Mesendoderm (in vitro differentiated cells): ENCODE results near the gene LARP4B.

Experiments
- DNase-seq: peaks from one replicate; pipeline ENCODE4 v3.0.0; 2013
- H2AK5ac ChIP-seq: 2 replicates; pipeline ENCODE4 v1.6.1; 2013; ENCODE audit warnings: low read length, inconsistent platforms
- H2BK120ac ChIP-seq: 2 replicates; pipeline ENCODE4 v1.6.1; 2013; ENCODE audit warnings: low read depth, mild to moderate bottlenecking, low read length, moderate library complexity, mixed read lengths
- H2BK15ac ChIP-seq: replicated peaks from 2 replicates; pipeline ENCODE4 v1.6.1; 2013; ENCODE audit warnings: low read depth, mild to moderate bottlenecking, moderate library complexity
- H2BK5ac ChIP-seq: 2 replicates; pipeline ENCODE4 v1.6.1; 2013; ENCODE audit warnings: low read length, inconsistent platforms
- H3K18ac ChIP-seq: 2 replicates; pipeline ENCODE4 v1.6.1; 2013; ENCODE audit warnings: mild to moderate bottlenecking, low read length, mixed read lengths
- H3K23ac ChIP-seq: one replicate; pipeline ENCODE4 v1.6.1; 2013; ENCODE audit warnings: low read length
- H3K27ac ChIP-seq: 2 replicates; pipeline ENCODE4 v1.5.1; 2013; ENCODE audit warnings: low read depth, mild to moderate bottlenecking, inconsistent platforms, low read length, moderate library complexity
- H3K27me3 ChIP-seq: 2 replicates; pipeline ENCODE4 v1.6.1; 2013; ENCODE audit warnings: low read length, control low read depth, mild to moderate bottlenecking, inconsistent platforms; ENCODE audit not compliant: insufficient read depth, poor library complexity
- H3K36me3 ChIP-seq: 2 replicates; pipeline ENCODE4 v1.6.1; 2013; ENCODE audit warnings: low read length, inconsistent platforms; ENCODE audit not compliant: control insufficient read depth, insufficient read depth
- H3K4ac ChIP-seq: one replicate; pipeline ENCODE4 v1.6.1; 2013; ENCODE audit warnings: low read depth, mild to moderate bottlenecking, low read length, moderate library complexity
- H3K4me1 ChIP-seq: 2 replicates; pipeline ENCODE4 v1.6.1; 2013; ENCODE audit warnings: low read depth, low read length, inconsistent platforms; ENCODE audit not compliant: control insufficient read depth
- H3K4me2 ChIP-seq: 2 replicates; pipeline ENCODE4 v1.6.1; 2013; ENCODE audit warnings: low read length
- H3K4me3 ChIP-seq: 2 replicates; pipeline ENCODE4 v1.5.1; 2013; ENCODE audit warnings: mild to moderate bottlenecking, low read length
- H3K56ac ChIP-seq: one replicate; pipeline ENCODE4 v1.6.1; 2013; ENCODE audit warnings: low read length
- H3K79me1 ChIP-seq: 2 replicates; pipeline ENCODE4 v1.6.1; 2013; ENCODE audit warnings: low read length, inconsistent platforms
- H3K79me2 ChIP-seq: 2 replicates; pipeline ENCODE4 v1.6.1; 2013; ENCODE audit warnings: mild to moderate bottlenecking, low read length; ENCODE audit not compliant: control insufficient read depth, insufficient read depth
- H3K9ac ChIP-seq: 2 replicates; pipeline ENCODE4 v1.6.1; 2013; ENCODE audit warnings: low read length, inconsistent platforms
- H4K5ac ChIP-seq: one replicate; pipeline ENCODE4 v1.6.1; 2013; ENCODE audit warnings: low read length
- H4K8ac ChIP-seq: one replicate; pipeline ENCODE4 v1.6.1; 2013; ENCODE audit warnings: low read depth, mild to moderate bottlenecking, control low read depth, low read length, moderate library complexity
- WGBS: extraction: QIAGEN DNeasy Blood & Tissue Kit; methylation state at CpG from one replicate; pipeline ENCODE4 v1.1.7; 2013; ENCODE audit warnings: low lambda C conversion rate, missing lambda C conversion rate; ENCODE audit not compliant: insufficient coverage; ENCODE audit errors: extremely low coverage; 5-methylcytosine and 5-hydroxymethylcytosine counted together

LARP4B gene

DNA sequence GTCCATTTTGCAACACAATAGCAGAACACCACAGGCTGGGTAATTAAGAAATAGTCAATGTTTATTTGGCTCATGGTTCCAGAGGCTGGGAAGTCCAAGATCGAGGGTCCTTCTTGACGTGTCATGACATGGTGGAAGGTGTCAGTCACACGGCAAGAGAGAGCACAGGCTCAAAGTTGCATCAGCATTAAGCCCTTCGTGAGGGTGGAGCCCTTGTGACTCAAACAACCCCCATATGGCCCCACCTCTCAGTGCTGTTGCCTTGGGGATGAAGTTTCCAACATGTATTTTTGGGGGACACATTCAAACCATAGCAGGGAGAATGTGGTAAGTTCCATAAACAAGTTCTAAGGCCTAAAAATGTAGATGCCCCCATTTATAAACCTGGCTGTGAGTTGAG, 32.1 kb upstream of the LARP4B start:
- no peak overlapping the region for H4K5ac ChIP-seq
- no peak overlapping the region for H3K27ac ChIP-seq
- H3K79me1 ChIP-seq = no peaks in the 10 kb centered on the region
- H3K4me2 ChIP-seq = no peak overlapping the region
- H3K18ac ChIP-seq = no peak overlapping the region
- H3K4ac ChIP-seq = no peak overlapping the region
- no peak overlapping the region for H3K23ac ChIP-seq
- no peaks in the 10 kb centered on the region for H3K27me3 ChIP-seq
- H3K56ac ChIP-seq = no peak overlapping the region
- DNase-seq = no peak
- H3K4me3 ChIP-seq = no peak overlapping the region
- no peaks in the 10 kb centered on the region for H3K4me1 ChIP-seq
- H2BK5ac ChIP-seq = no peak overlapping the region
- H4K8ac ChIP-seq = no peak overlapping the region
- H2AK5ac ChIP-seq = no peak overlapping the region
- H2BK120ac ChIP-seq = no peak overlapping the region
- H3K9ac ChIP-seq = no peak overlapping the region
- no peaks in the 10 kb centered on the region for H3K79me2 ChIP-seq
- no peaks in the 10 kb centered on the region for H3K36me3 ChIP-seq
- H2BK15ac ChIP-seq = no peak overlapping the region
- no CpG with 5 or more reads among the region's 4 CpGs for WGBS

DNA sequence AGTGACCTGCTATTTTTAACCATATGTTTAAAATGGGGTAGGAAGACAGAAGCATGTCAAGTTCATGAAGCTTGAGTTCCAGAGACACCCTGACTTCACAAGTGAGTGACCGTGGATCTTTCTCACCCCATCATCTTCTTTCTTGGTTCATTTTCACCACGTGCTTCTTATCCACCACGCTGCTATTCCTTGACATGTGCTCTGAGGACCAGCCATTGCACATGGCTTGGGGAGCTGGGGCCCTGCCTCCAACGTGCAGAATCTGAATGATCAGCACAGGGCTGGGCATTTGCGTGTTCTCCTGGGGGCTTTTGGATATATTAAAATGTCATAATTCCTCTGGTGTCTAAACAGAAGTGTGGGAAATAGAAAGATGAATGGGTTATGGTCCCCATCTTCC, 31.7 kb upstream of the LARP4B start:
- Histone ChIP-seq H2BK5ac (no peak overlapping the region), H3K27ac (no peak overlapping the region), H2AK5ac (no peak overlapping the region), H3K23ac (no peak overlapping the region), H4K5ac (no peak overlapping the region), H4K8ac (no peak overlapping the region), H3K4me3 (no peak overlapping the region), H3K56ac (no peak overlapping the region), H3K79me1 (no peaks in the 10 kb centered on the region), H2BK15ac (no peak overlapping the region), H3K79me2 (no peaks in the 10 kb centered on the region), H3K4me2 (no peak overlapping the region), H3K9ac (no peak overlapping the region), H3K36me3 (no peaks in the 10 kb centered on the region), H3K4me1 (no peaks in the 10 kb centered on the region), H3K18ac (no peak overlapping the region), H3K27me3 (no peaks in the 10 kb centered on the region), H3K4ac (no peak overlapping the region), H2BK120ac (no peak overlapping the region)
- DNase-seq = no peak
- no CpG with 5 or more reads among the region's 5 CpGs for WGBS

DNA sequence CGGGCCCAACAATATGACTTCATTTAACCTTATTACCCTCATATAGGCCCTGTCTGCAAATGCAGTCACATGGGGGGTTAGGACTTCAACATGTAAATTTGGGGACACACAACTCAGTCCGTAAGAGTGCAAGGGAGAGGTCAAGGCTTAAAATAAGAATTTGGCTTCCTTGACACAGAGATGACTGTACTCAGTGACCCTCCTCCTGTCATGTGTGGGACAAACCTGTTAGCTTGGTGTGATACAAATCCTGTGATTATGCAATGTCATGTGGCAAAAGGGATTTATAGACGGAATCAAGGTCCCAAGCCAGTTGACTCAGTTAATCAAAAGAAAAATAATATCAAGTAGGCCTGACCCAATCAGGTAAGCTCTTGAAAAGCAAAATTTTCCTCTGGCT, 30.8 kb upstream of the LARP4B start:
- Histone ChIP-seq H2BK5ac (no peak overlapping the region), H3K4me2 (no peak overlapping the region), H3K23ac (no peak overlapping the region), H2BK120ac (no peak overlapping the region), H3K4me3 (no peak overlapping the region), H3K27ac (no peak overlapping the region), H4K8ac (no peak overlapping the region), H3K4me1 (no peaks in the 10 kb centered on the region), H3K79me1 (no peaks in the 10 kb centered on the region), H3K36me3 (no peaks in the 10 kb centered on the region), H3K27me3 (no peaks in the 10 kb centered on the region), H2AK5ac (no peak overlapping the region), H3K18ac (no peak overlapping the region), H3K9ac (no peak overlapping the region), H4K5ac (no peak overlapping the region), H2BK15ac (no peak overlapping the region), H3K56ac (no peak overlapping the region), H3K79me2 (no peaks in the 10 kb centered on the region), H3K4ac (no peak overlapping the region)
- DNase-seq = no peak
- WGBS = no CpG with 5 or more reads among the region's 3 CpGs

DNA sequence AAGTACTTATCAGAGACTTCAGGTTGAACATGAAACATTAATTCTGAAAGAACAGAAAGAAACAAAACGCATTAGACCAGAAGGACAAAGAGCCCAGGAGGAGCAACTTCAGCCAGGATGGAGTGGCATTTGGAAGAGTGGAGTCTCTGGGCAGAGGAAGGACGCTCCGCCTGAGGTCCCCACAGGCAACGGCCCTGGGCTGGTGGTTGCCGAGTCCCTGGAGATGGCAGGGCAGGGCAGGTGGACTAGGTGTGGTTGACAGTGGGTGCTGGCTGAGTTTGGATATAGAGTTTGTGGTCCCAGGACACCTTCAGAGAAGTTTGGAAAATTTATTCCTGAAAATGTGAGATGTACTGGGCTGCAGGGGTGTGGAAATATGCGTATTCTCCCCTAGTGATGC, 27.4 kb upstream of the LARP4B start:
- WGBS = no CpG with 5 or more reads among the region's 6 CpGs
- Histone ChIP-seq H3K23ac (no peak overlapping the region), H3K79me1 (no peaks in the 10 kb centered on the region)

DNA sequence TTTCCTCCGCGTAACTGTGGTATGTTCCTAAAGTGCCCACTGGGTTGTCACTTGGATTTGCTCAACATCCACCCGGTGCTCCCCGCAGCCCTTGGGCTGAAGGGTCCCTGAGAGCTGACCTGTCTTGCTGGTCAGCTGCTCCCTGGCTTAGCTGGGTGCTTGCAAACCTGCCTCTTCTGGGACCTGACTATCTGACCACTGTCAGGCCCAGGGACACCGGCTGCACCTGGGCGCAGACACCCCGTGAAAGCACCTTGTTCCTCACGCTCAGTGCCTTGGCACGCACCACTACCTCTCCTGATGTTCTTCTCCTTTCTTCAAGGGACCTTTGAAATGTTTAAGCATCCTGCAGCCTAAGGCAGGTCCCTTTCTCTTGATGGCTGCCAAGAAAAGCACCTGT, 26.6 kb upstream of the LARP4B start:
- Histone ChIP-seq H2BK15ac (no peak overlapping the region), H4K5ac (no peak overlapping the region), H3K9ac (no peak overlapping the region), H3K4me1 (no peaks in the 10 kb centered on the region), H3K79me2 (no peaks in the 10 kb centered on the region), H2AK5ac (no peak overlapping the region), H3K4me3 (no peak overlapping the region), H3K79me1 (no peaks in the 10 kb centered on the region), H2BK5ac (no peak overlapping the region), H3K4ac (no peak overlapping the region), H3K27ac (no peak overlapping the region), H2BK120ac (no peak overlapping the region), H3K18ac (no peak overlapping the region), H3K23ac (no peak overlapping the region), H3K56ac (no peak overlapping the region), H3K27me3 (no peaks in the 10 kb centered on the region), H3K36me3 (no peaks in the 10 kb centered on the region), H3K4me2 (no peak overlapping the region), H4K8ac (no peak overlapping the region)
- DNase-seq = no peak
- no CpG with 5 or more reads among the region's 9 CpGs for WGBS

More for the DNA sequence above, 27.4 kb upstream of the LARP4B start:
- Histone ChIP-seq H3K27ac (no peak overlapping the region), H3K18ac (no peak overlapping the region), H2BK5ac (no peak overlapping the region), H3K27me3 (no peaks in the 10 kb centered on the region), H3K4me1 (no peaks in the 10 kb centered on the region), H2AK5ac (no peak overlapping the region), H3K9ac (no peak overlapping the region), H4K5ac (no peak overlapping the region), H3K4me3 (no peak overlapping the region), H2BK15ac (no peak overlapping the region), H3K36me3 (no peaks in the 10 kb centered on the region), H2BK120ac (no peak overlapping the region), H3K4ac (no peak overlapping the region), H3K56ac (no peak overlapping the region), H4K8ac (no peak overlapping the region), H3K4me2 (no peak overlapping the region), H3K79me2 (no peaks in the 10 kb centered on the region)
- no peak for DNase-seq

DNA sequence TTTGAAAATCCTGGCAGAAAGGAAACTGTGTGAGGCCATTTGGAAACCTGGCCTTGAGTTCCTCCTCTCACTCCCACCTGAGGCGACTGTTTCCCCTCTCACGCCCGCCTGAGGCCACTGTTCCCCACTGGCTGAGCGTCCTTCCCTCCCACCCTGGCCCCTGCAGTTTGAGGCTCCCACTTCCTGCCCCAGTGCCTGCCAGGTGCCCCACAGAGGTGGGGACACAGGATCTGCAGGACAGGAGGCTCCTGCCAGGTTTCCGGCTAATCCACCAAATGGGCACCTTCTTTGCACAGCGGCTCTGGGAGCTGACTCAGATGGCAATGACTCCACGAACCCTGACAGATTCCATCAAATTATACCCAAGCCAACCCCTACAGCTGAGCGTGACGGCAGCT, 24.3 kb upstream of the LARP4B start:
- no peaks in the 10 kb centered on the region for H3K79me2 ChIP-seq
- H2BK5ac ChIP-seq = no peak overlapping the region
- no peak overlapping the region for H2BK120ac ChIP-seq
- H3K56ac ChIP-seq = no peak overlapping the region
- H3K27ac ChIP-seq = no peak overlapping the region
- no peaks in the 10 kb centered on the region for H3K36me3 ChIP-seq
- H3K18ac ChIP-seq = no peak overlapping the region
- H3K4ac ChIP-seq = no peak overlapping the region
- H3K79me1 ChIP-seq = no peaks in the 10 kb centered on the region
- no peaks in the 10 kb centered on the region for H3K4me1 ChIP-seq
- no peak overlapping the region for H3K4me3 ChIP-seq
- no peak for DNase-seq
- WGBS = no CpG with 5 or more reads among the region's 9 CpGs
- no peak overlapping the region for H3K9ac ChIP-seq
- H3K27me3 ChIP-seq = no peaks in the 10 kb centered on the region
- no peak overlapping the region for H2BK15ac ChIP-seq
- H4K5ac ChIP-seq = no peak overlapping the region
- no peak overlapping the region for H3K23ac ChIP-seq
- no peak overlapping the region for H2AK5ac ChIP-seq
- no peak overlapping the region for H3K4me2 ChIP-seq
- H4K8ac ChIP-seq = no peak overlapping the region
